BE2C (cell line): ENCODE data around the gene PDGFA.

Experiments used
- DNase-seq: peaks from one replicate; pipeline ENCODE4 v3.0.0-alpha.2; 2020
- H3K27me3 ChIP-seq: fragments of 250-450 bp; sonication (Bioruptor Pico); 2 replicates; pipeline ENCODE4 v1.5.1; 2020; ENCODE audit warnings: mild to moderate bottlenecking
- H3K36me3 ChIP-seq: fragments of 250-450 bp; sonication (Bioruptor Pico); 2 replicates; pipeline ENCODE4 v1.5.1; 2020; ENCODE audit warnings: mild to moderate bottlenecking
- H3K4me1 ChIP-seq: fragments of 250-450 bp; sonication (Bioruptor Pico); 2 replicates; pipeline ENCODE4 v1.5.1; 2020
- H3K4me3 ChIP-seq: 2 replicates; pipeline ENCODE4 v1.5.1; 2011; ENCODE audit warnings: low read depth, low read length
- H3K9me3 ChIP-seq: fragments of 250-450 bp; sonication (Bioruptor Pico); 2 replicates; pipeline ENCODE4 v1.5.1; 2020
- CTCF ChIP-seq: IDR thresholded peaks from 2 replicates; pipeline ENCODE4 v1.5.1; 2012; ENCODE audit warnings: mild to moderate bottlenecking, low read depth, low read length

Gene PDGFA

DNA sequence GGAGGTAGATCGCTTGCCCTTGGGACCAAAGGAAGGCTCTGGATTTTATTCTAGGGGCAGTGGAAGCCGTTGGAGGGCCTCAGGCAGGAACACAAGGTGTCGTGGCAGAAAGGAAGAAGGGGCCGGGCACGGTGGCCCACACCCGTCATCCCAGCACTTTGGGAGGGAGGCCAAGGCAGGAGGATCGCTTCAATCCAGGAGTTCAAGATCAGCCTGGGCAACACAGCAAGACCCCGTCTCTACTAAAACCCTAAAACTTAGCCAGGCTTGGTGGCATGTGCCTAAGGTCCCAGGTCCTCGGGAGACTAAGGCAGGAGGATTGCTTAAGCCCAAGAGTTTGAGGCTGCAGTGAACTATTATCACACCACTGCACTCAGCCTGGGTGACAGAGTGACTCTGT, 5.2 kb upstream of the PDGFA start:
- Histone ChIP-seq H3K4me1 (no peaks in the 10 kb centered on the region), H3K9me3 (no peaks in the 10 kb centered on the region), H3K36me3 (no peaks in the 10 kb centered on the region), H3K4me3 (no peak overlapping the region), H3K27me3 (peaks cover 56% of the 10 kb centered on the region)
- no peak for TF ChIP-seq CTCF
- DNase-seq: no peak

DNA sequence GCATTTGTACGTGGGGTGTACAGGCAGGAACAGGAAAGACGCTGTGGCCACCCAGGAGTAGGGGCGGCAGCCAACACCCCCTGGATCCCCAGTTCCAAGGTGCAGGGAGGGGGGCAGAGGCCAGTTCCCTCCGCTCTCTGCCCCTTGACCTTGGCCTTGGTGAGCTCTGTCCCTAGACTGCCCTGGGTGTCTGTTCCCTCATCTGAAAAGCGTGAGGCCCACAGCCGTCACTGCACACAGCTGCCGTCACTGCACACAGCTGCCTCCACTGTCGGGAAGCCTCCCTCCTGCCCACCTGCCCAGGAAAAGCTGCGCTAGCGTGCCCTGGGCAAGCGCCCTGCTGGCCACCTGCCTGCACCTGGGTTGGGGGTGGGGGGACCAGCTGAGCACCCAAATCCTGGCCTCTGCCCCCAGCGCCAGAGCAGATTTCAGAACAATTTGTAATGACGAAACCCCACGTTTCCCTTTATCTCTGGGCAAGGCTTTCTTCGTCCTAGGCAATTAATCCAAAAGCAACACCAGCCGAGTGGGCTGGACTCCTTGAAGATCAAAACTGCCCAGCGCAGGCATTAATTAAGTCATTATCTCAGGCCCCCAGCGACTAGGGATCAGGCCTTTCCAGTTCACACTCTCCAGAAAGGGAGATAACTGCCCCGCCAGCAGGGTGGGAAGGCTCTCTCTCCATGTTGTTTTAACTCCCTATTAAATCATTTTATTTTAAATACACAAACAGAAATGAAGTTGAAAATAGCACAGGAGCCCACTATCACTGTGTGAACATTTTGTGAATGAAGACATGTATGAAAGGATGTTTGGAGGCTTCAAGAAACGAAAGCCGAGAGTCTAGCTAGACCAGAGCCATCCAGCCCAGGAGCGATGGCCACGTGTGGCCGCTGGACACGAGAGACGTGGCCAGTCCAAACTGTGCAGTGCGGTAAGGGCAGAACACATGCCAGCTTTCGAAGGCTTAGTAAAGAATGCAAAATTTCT, 4.0 kb upstream of the PDGFA start:
- TF ChIP-seq CTCF: no peak
- Histone ChIP-seq H3K27me3 (peaks cover 62% of the 10 kb centered on the region), H3K9me3 (no peaks in the 10 kb centered on the region), H3K36me3 (no peaks in the 10 kb centered on the region), H3K4me3 (no peak overlapping the region), H3K4me1 (no peaks in the 10 kb centered on the region)
- no peak for DNase-seq

GRCh38 chr7:522951-523314, 3.3 kb upstream of the PDGFA start:
- no peak for DNase-seq
- no peak for TF ChIP-seq CTCF
- Histone ChIP-seq H3K36me3 (no peaks in the 10 kb centered on the region), H3K4me3 (no peak overlapping the region), H3K4me1 (no peaks in the 10 kb centered on the region), H3K9me3 (no peaks in the 10 kb centered on the region), H3K27me3 (peaks cover 69% of the 10 kb centered on the region)

DNA sequence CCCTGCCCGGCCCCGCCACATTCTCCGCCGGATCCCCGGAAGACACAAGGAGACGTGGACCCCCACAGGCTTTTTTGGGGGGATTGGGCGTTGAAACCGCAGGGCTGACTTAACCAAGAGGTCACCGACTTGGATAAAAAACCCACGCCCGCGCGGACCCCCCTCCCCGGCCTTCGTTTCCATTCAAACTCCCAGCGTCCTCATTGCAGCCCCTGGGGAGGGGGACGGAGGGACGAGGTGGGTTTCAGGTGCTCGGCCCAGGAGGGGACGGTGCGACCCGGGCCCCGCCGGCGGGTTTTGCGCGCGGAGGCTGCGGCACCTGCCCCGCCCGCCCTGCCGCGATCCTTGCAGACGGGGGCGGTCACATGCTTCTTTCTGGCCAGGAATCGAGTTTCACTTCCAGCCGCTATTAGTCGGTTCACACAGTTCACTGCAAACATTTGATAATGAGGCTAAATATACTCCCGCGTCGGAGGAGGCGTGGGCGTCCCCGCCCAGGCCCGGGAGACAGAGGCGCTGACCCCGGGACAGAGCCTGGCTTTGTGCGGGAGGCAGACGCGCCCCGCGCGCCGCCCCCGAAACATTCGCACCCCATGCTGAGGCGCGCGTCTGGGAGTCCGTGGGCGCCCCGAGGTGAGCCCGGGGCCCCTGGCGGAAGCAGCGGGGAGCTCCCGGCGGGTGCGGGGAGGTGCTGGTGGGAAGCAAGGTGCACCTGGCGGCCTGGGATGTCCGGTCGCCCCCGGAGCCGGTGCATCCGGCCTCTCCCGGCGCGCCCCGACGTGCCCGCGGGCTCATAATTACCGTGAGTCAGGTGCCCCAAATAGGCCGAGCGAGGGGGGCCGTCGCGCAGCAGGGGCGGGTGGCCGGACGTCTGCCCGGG, 2.7 kb upstream of the PDGFA start:
- H3K9me3 ChIP-seq: no peaks in the 10 kb centered on the region
- no peak for DNase-seq
- TF ChIP-seq CTCF: no peak
- H3K4me1 ChIP-seq: no peaks in the 10 kb centered on the region
- no peak overlapping the region for H3K4me3 ChIP-seq
- H3K27me3 ChIP-seq: peaks cover 75% of the 10 kb centered on the region
- no peaks in the 10 kb centered on the region for H3K36me3 ChIP-seq

- Histone ChIP-seq H3K4me3 (no peak overlapping the region), H3K27me3 (peaks cover 83% of the 10 kb centered on the region), H3K36me3 (no peaks in the 10 kb centered on the region), H3K4me1 (no peaks in the 10 kb centered on the region), H3K9me3 (no peaks in the 10 kb centered on the region)
- no peak for TF ChIP-seq CTCF
- DNase-seq: no peak
Observed at GRCh38 chr7:521221-522070, 1.8 kb upstream of the PDGFA start.
